Panc1 (cell line): ENCODE data around the gene ALLC. TPM values are rescaled to one million over a fixed set of nuclear protein-coding genes. Genes with fewer than 3 reads are reported as not detected.
A peak's percentile ranks its signal among the peaks of the same experiment; 100 is the strongest.

ENCODE experiments used
- ATAC-seq: fragments of 200-7000 bp; cut with Tn5 transposase; 2 replicates; pipeline ENCODE4 v1.9.1; 2020; ENCODE audit warnings: mild to moderate bottlenecking, moderate library complexity
- BruUV-seq: library from RNA; stranded (reverse); fragments of 400-500 nt; replicated peaks from 2 replicates; lab custom pipeline; 2021; lab: Mats Ljungman, UMichigan
- CTCF ChIA-PET: fragments of 300-600 bp; sonication (Branson Sonifier 250); formaldehyde crosslinking; loops from one replicate; lab custom pipeline; 2022; ENCODE audit warnings: antibody characterized with exemption; lab: Charles Lee
- POLR2A ChIA-PET: fragments of 300-600 bp; sonication (Branson Sonifier 250); formaldehyde crosslinking; loops from one replicate; lab custom pipeline; 2022; ENCODE audit warnings: antibody characterized with exemption; lab: Charles Lee
- DNase-seq: peaks from one replicate; pipeline ENCODE4 v3.0.0-alpha.2; 2010; ENCODE audit warnings: low read depth, low spot score
- H3K27ac ChIP-seq: 2 replicates; pipeline ENCODE4 v1.5.1; 2011; ENCODE audit warnings: mild to moderate bottlenecking, low read length, inconsistent platforms
- H3K27me3 ChIP-seq: fragments of 200-500 bp; sonication (Bioruptor generic); 2 replicates; pipeline ENCODE4 v1.6.0; 2014; ENCODE audit warnings: low read length, inconsistent platforms; ENCODE audit not compliant: control insufficient read depth, insufficient read depth
- H3K36me3 ChIP-seq: fragments of 200-500 bp; sonication (Bioruptor generic); 2 replicates; pipeline ENCODE4 v1.5.1; 2014; ENCODE audit warnings: inconsistent platforms, mild to moderate bottlenecking, low read length, moderate library complexity; ENCODE audit not compliant: control insufficient read depth, insufficient read depth
- H3K4me1 ChIP-seq: 2 replicates; pipeline ENCODE4 v1.5.1; 2011; ENCODE audit warnings: inconsistent platforms, mild to moderate bottlenecking, low read length, moderate library complexity; ENCODE audit not compliant: control insufficient read depth, insufficient read depth
- H3K4me3 ChIP-seq, 2 experiments: 2 replicates each; pipeline ENCODE4 v1.5.1; 2011 to 2012; ENCODE audit warnings: low read depth in 2 of 2, low read length in 2 of 2, mild to moderate bottlenecking in 2 of 2, inconsistent platforms in 1 of 2, moderate library complexity in 1 of 2
- H3K9me3 ChIP-seq: fragments of 200-500 bp; sonication (Bioruptor generic); 2 replicates; pipeline ENCODE4 v1.5.1; 2014; ENCODE audit warnings: low read depth, mild to moderate bottlenecking, inconsistent platforms, low read length, moderate library complexity; ENCODE audit not compliant: control insufficient read depth, insufficient read depth
- POLR2AphosphoS5 ChIP-seq: IDR thresholded peaks from 2 replicates; pipeline ENCODE4 v1.6.1; 2012; ENCODE audit warnings: mild to moderate bottlenecking, low read depth, low read length, moderate library complexity
- SIN3A ChIP-seq: IDR thresholded peaks from 2 replicates; pipeline ENCODE4 v1.6.1; 2012; ENCODE audit warnings: low read depth, mild to moderate bottlenecking, low read length, moderate library complexity, borderline replicate concordance; ENCODE audit not compliant: insufficient read depth
- TCF7L2 ChIP-seq: IDR thresholded peaks from 2 replicates; pipeline ENCODE4 v1.6.1; 2011; ENCODE audit warnings: mild to moderate bottlenecking, low read depth, low read length, inconsistent platforms
- in situ Hi-C: cut with HindIII; loops from 2 replicates; pipeline ENCODE4 v1.10.0; 2016; ENCODE audit warnings: low sequenced_read_pairs, low pct_unique_long_range_greater_than_20kb
- intact Hi-C: fragments of 100-400 bp; cut with micrococcal nuclease; formaldehyde crosslinking; loops from one replicate; pipeline ENCODE4 v1.10.0; 2022; ENCODE audit not compliant: unreplicated experiment
- total RNA-seq: library from RNA; stranded (reverse); gene quantifications from one replicate; pipeline ENCODE4 v1.2.1, GENCODE V29; 2021; ENCODE audit not compliant: unreplicated experiment
- TF ChIP-seq, protein P1 (sequence below), 2 experiments: IDR thresholded peaks; 2 replicates each; pipeline ENCODE4 v1.6.1; 2011 to 2012; ENCODE audit warnings: low read depth in 2 of 2, control low read depth in 1 of 2, low read length in 1 of 2, mild to moderate bottlenecking in 1 of 2, moderate library complexity in 1 of 2; ENCODE audit not compliant: insufficient read depth in 1 of 2
- TF ChIP-seq, protein P2 (sequence below): fragments of 450-650 bp; IDR thresholded peaks from 2 replicates; pipeline ENCODE4 v1.5.1; 2017; ENCODE audit warnings: mild to moderate bottlenecking

Gene ALLC
- total RNA-seq, 1 experiment from 2014 or later, result not detected

DNA sequence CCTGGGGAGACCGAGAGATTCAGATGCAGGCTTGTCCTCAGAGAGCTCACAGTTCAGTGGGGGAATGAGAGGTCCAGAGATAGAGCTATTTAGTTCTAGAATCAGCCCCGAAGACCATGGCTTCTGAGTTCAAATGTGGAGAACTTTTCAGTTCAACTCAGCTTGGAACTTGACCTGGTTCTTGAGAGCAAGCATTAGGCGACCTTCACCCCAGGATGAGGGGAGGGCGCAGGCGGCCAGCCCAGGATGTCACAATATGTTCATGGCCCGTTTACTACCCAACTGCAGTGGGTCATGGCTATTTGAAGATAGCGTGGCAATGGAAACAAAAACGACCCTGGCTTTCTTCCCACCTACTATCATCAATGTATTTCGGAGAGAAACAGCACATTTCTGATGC, 79.1 kb downstream of the ALLC start:
- intact Hi-C loops (loop anchor here (5.0 kb wide), 2 partner anchors 45 to 90 kb away; no protein-coding TSS in a partner anchor), in situ Hi-C loops (no loop called here)
- Histone ChIP-seq H3K27ac (no peak overlapping the region), H3K4me3 (no peak overlapping the region), H3K4me1 (no peaks in the 10 kb centered on the region), H3K9me3 (no peaks in the 10 kb centered on the region), H3K27me3 (peaks cover 18% of the 10 kb centered on the region), H3K36me3 (no peaks in the 10 kb centered on the region; the same call in 1 of the 2 replicates)
- ChIA-PET CTCF (no interaction called here), POLR2A (no interaction called here)
- ATAC-seq, result no peak
- no peak for DNase-seq
- no TSS peak for BruUV-seq
- TF ChIP-seq, protein P1, sequence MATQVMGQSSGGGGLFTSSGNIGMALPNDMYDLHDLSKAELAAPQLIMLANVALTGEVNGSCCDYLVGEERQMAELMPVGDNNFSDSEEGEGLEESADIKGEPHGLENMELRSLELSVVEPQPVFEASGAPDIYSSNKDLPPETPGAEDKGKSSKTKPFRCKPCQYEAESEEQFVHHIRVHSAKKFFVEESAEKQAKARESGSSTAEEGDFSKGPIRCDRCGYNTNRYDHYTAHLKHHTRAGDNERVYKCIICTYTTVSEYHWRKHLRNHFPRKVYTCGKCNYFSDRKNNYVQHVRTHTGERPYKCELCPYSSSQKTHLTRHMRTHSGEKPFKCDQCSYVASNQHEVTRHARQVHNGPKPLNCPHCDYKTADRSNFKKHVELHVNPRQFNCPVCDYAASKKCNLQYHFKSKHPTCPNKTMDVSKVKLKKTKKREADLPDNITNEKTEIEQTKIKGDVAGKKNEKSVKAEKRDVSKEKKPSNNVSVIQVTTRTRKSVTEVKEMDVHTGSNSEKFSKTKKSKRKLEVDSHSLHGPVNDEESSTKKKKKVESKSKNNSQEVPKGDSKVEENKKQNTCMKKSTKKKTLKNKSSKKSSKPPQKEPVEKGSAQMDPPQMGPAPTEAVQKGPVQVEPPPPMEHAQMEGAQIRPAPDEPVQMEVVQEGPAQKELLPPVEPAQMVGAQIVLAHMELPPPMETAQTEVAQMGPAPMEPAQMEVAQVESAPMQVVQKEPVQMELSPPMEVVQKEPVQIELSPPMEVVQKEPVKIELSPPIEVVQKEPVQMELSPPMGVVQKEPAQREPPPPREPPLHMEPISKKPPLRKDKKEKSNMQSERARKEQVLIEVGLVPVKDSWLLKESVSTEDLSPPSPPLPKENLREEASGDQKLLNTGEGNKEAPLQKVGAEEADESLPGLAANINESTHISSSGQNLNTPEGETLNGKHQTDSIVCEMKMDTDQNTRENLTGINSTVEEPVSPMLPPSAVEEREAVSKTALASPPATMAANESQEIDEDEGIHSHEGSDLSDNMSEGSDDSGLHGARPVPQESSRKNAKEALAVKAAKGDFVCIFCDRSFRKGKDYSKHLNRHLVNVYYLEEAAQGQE (IDR thresholded peaks at IDR 0.05; ENCODE audit: insufficient read depth in 1 of 2, low read depth in 2 of 2, low read length in 1 of 2), result no peak
- no peak for TF ChIP-seq SIN3A
- TF ChIP-seq, protein P2, sequence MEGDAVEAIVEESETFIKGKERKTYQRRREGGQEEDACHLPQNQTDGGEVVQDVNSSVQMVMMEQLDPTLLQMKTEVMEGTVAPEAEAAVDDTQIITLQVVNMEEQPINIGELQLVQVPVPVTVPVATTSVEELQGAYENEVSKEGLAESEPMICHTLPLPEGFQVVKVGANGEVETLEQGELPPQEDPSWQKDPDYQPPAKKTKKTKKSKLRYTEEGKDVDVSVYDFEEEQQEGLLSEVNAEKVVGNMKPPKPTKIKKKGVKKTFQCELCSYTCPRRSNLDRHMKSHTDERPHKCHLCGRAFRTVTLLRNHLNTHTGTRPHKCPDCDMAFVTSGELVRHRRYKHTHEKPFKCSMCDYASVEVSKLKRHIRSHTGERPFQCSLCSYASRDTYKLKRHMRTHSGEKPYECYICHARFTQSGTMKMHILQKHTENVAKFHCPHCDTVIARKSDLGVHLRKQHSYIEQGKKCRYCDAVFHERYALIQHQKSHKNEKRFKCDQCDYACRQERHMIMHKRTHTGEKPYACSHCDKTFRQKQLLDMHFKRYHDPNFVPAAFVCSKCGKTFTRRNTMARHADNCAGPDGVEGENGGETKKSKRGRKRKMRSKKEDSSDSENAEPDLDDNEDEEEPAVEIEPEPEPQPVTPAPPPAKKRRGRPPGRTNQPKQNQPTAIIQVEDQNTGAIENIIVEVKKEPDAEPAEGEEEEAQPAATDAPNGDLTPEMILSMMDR, result no peak
- no peak for TF ChIP-seq TCF7L2
- no peak for TF ChIP-seq POLR2AphosphoS5

GRCh38 chr2:3738454-3738853, 80.5 kb downstream of the ALLC start:
- ChIA-PET CTCF (interaction anchor here (0.8 to 1.0 kb wide), 2 partner anchors 42 to 218 kb away, joined by 3 to 7 read pairs; no protein-coding TSS in a partner anchor), POLR2A (no interaction called here)
- Histone ChIP-seq H3K4me3 (no peak overlapping the region), H3K27ac (no peak overlapping the region), H3K4me1 (no peaks in the 10 kb centered on the region), H3K27me3 (peaks cover 16% of the 10 kb centered on the region), H3K36me3 (no peaks in the 10 kb centered on the region; the same call in 1 of the 2 replicates), H3K9me3 (no peaks in the 10 kb centered on the region)
- in situ Hi-C loops (no loop called here), intact Hi-C loops (loop anchor here (5.0 kb wide), 2 partner anchors 44 to 89 kb away; no protein-coding TSS in a partner anchor)
- TF ChIP-seq, protein P1 (IDR thresholded peaks at IDR 0.05; ENCODE audit: insufficient read depth in 1 of 2, low read depth in 2 of 2, low read length in 1 of 2), result no peak
- TF ChIP-seq, protein P2, result peak; percentile 61; the same call in 1 of the 2 replicates
- DNase-seq (no peak), ATAC-seq (peak; percentile 86)
- BruUV-seq, result no TSS peak
